ENCODE results near the gene SYN1.

DNA sequence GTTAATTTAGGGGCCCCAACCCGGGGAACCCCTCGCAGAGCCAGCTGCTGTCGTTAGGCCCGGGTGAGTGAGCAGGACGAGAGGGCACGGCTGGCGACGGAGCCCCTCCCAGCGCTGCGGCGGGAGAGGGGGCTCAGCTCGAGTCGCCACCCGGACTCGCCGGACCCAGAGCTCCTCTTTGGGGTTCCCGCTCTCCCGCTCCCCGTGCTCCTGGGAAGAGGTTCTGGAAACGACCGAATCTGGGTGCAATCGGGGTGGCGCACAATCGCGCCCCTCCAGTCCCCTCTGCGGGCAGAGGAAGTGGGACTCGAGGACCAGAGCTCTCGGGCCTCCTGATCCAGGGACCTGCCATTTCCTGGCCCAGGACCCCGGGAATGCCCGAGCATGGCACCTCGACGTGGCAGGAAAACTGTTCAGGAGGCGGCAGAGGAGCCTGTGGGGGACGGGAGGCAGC is 95.9 kb downstream of the SYN1 start:
- TF ChIP-seq, protein P1, sequence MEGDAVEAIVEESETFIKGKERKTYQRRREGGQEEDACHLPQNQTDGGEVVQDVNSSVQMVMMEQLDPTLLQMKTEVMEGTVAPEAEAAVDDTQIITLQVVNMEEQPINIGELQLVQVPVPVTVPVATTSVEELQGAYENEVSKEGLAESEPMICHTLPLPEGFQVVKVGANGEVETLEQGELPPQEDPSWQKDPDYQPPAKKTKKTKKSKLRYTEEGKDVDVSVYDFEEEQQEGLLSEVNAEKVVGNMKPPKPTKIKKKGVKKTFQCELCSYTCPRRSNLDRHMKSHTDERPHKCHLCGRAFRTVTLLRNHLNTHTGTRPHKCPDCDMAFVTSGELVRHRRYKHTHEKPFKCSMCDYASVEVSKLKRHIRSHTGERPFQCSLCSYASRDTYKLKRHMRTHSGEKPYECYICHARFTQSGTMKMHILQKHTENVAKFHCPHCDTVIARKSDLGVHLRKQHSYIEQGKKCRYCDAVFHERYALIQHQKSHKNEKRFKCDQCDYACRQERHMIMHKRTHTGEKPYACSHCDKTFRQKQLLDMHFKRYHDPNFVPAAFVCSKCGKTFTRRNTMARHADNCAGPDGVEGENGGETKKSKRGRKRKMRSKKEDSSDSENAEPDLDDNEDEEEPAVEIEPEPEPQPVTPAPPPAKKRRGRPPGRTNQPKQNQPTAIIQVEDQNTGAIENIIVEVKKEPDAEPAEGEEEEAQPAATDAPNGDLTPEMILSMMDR (IDR thresholded peaks at IDR 0.05 in 8 of 11, conservative IDR thresholded peaks at IDR 0.05 in 3 of 11) = peak in 5 of 11 experiments; percentile 6 to 49 (median 22)
- TF ChIP-seq POLR2A (IDR thresholded peaks at IDR 0.05) (no peak), POLR2AphosphoS5 (IDR thresholded peaks at IDR 0.05) (no peak)
